SK-N-SH treated with all-trans-retinoic acid at 6 μM for 48 hours (cell line): ENCODE measurements around the gene TRABD.

ENCODE experiments used
- ATAC-seq: fragments of 200-7000 bp; cut with Tn5 transposase; 3 replicates; pipeline ENCODE4 v1.9.1; 2020; ENCODE audit warnings: mild to moderate bottlenecking, moderate library complexity
- ARNTL ChIP-seq: fragments of 450-650 bp; formaldehyde crosslinking; IDR thresholded peaks from 2 replicates; pipeline ENCODE4 v1.5.0; 2020; ENCODE audit warnings: low read depth, mild to moderate bottlenecking, moderate library complexity, borderline replicate concordance
- BACH2 ChIP-seq: fragments of 250-450 bp; sonication (Bioruptor Pico); IDR thresholded peaks from 2 replicates; pipeline ENCODE4 v1.9.0; 2021; ENCODE audit warnings: mild to moderate bottlenecking, borderline replicate concordance
- CSRNP3 ChIP-seq: fragments of 250-450 bp; sonication (Bioruptor Pico); IDR thresholded peaks from 2 replicates; pipeline ENCODE4 v1.5.1; 2021; ENCODE audit warnings: mild to moderate bottlenecking, moderate library complexity
- ESRRG ChIP-seq: fragments of 250-450 bp; sonication (Bioruptor Pico); IDR thresholded peaks from 2 replicates; pipeline ENCODE4 v1.6.1; 2021; ENCODE audit warnings: mild to moderate bottlenecking
- GLIS3 ChIP-seq: fragments of 250-450 bp; sonication (Bioruptor Pico); IDR thresholded peaks from 2 replicates; pipeline ENCODE4 v1.5.0; 2020; ENCODE audit warnings: mild to moderate bottlenecking, moderate library complexity
- ISL1 ChIP-seq: fragments of 250-450 bp; sonication (Bioruptor Pico); IDR thresholded peaks from 2 replicates; pipeline ENCODE4 v2.1.2; 2022; ENCODE audit warnings: mild to moderate bottlenecking, moderate library complexity
- OSR1 ChIP-seq: fragments of 250-450 bp; sonication (Bioruptor Pico); IDR thresholded peaks from 2 replicates; pipeline ENCODE4 v1.8.0; 2022; ENCODE audit warnings: moderate library complexity, mild to moderate bottlenecking, inconsistent platforms
- PATZ1 ChIP-seq: fragments of 250-450 bp; sonication (Bioruptor Pico); IDR thresholded peaks from 2 replicates; pipeline ENCODE4 v1.8.0; 2020; ENCODE audit warnings: mild to moderate bottlenecking, moderate library complexity, borderline replicate concordance
- POU6F1 ChIP-seq: fragments of 250-450 bp; sonication (Bioruptor Pico); IDR thresholded peaks from 2 replicates; pipeline ENCODE4 v1.8.0; 2021; ENCODE audit warnings: low read depth, mild to moderate bottlenecking, moderate library complexity, borderline replicate concordance
- PPARA ChIP-seq: fragments of 250-450 bp; sonication (Bioruptor Pico); IDR thresholded peaks from 2 replicates; pipeline ENCODE4 v1.5.0; 2020; ENCODE audit warnings: mild to moderate bottlenecking, borderline replicate concordance
- RARB ChIP-seq: fragments of 250-450 bp; sonication (Bioruptor Pico); IDR thresholded peaks from 2 replicates; pipeline ENCODE4 v1.8.0; 2021; ENCODE audit warnings: mild to moderate bottlenecking, moderate library complexity
- SNAI2 ChIP-seq: fragments of 250-450 bp; sonication (Bioruptor Pico); IDR thresholded peaks from 2 replicates; pipeline ENCODE4 v1.5.0; 2020; ENCODE audit warnings: mild to moderate bottlenecking, moderate library complexity
- TOX ChIP-seq: fragments of 250-450 bp; sonication (Bioruptor Pico); IDR thresholded peaks from 2 replicates; pipeline ENCODE4 v1.8.0; 2021; ENCODE audit warnings: mild to moderate bottlenecking, moderate library complexity, borderline replicate concordance
- TSHZ2 ChIP-seq: fragments of 250-450 bp; sonication (Bioruptor Pico); IDR thresholded peaks from 2 replicates; pipeline ENCODE4 v1.5.0; 2020; ENCODE audit warnings: mild to moderate bottlenecking, moderate library complexity
- ZC3H10 ChIP-seq: fragments of 250-450 bp; sonication (Bioruptor Pico); IDR thresholded peaks from 2 replicates; pipeline ENCODE4 v1.5.1; 2021; ENCODE audit warnings: mild to moderate bottlenecking, moderate library complexity
- ZFP30 ChIP-seq: fragments of 450-650 bp; formaldehyde crosslinking; IDR thresholded peaks from 2 replicates; pipeline ENCODE4 v1.5.0; 2022; ENCODE audit warnings: mild to moderate bottlenecking, moderate library complexity
- ZNF565 ChIP-seq: fragments of 450-650 bp; formaldehyde crosslinking; conservative IDR thresholded peaks from 2 replicates; pipeline ENCODE4 v1.5.0; 2020; ENCODE audit warnings: low read depth, mild to moderate bottlenecking, moderate library complexity
- ZNF70 ChIP-seq: fragments of 450-650 bp; formaldehyde crosslinking; IDR thresholded peaks from 2 replicates; pipeline ENCODE4 v1.5.0; 2020; ENCODE audit warnings: mild to moderate bottlenecking, moderate library complexity
- ZNF8 ChIP-seq: fragments of 450-650 bp; formaldehyde crosslinking; IDR thresholded peaks from 2 replicates; pipeline ENCODE4 v1.5.0; 2020; ENCODE audit warnings: mild to moderate bottlenecking, moderate library complexity

The TRABD gene

GRCh38 chr22:50207383-50208140 lies 21.8 kb downstream of the TRABD start:
- ATAC-seq, result no peak
- TF ChIP-seq BACH2 (CRISPR knock-in tag) (no peak), ZNF8 (no peak), GLIS3 (no peak), ZNF70 (CRISPR knock-in tag) (no peak), TOX (CRISPR knock-in tag) (no peak), PPARA (CRISPR knock-in tag) (no peak), SNAI2 (CRISPR knock-in tag) (no peak), ZFP30 (no peak), PATZ1 (CRISPR knock-in tag) (no peak), ISL1 (CRISPR knock-in tag) (no peak), RARB (CRISPR knock-in tag) (no peak), CSRNP3 (CRISPR knock-in tag) (no peak), TSHZ2 (CRISPR knock-in tag) (no peak), POU6F1 (CRISPR knock-in tag) (no peak), ESRRG (CRISPR knock-in tag) (no peak), ARNTL (CRISPR knock-in tag) (no peak), OSR1 (CRISPR knock-in tag) (no peak), ZNF565 (CRISPR knock-in tag) (no peak)

- TF ChIP-seq CSRNP3 (CRISPR knock-in tag), result no peak
- ATAC-seq, result no peak
Measured at GRCh38 chr22:50208430-50208938, 22.8 kb downstream of the TRABD start.

- ATAC-seq, result peak; percentile 20
- no peak for TF ChIP-seq PPARA (CRISPR knock-in tag)
- TF ChIP-seq TOX (CRISPR knock-in tag), result no peak
- no peak for TF ChIP-seq ISL1 (CRISPR knock-in tag)
- no peak for TF ChIP-seq CSRNP3 (CRISPR knock-in tag)
- TF ChIP-seq TSHZ2 (CRISPR knock-in tag), result no peak
- no peak for TF ChIP-seq ZC3H10 (CRISPR knock-in tag)
Measured at GRCh38 chr22:50208939-50209892, 23.5 kb downstream of the TRABD start.
